ENCODE measurements around the gene DRG2. TPM values are rescaled to one million over a fixed set of nuclear protein-coding genes. Genes with fewer than 3 reads are reported as not detected.

DRG2 gene
- total RNA-seq, 1 donor from 2014 or later: 24.6 TPM

- H3K4me3 Mint-ChIP-seq (ENCODE audit: unreplicated experiment): no peak overlapping the region
- DNase-seq (ENCODE audit: low spot score): no peak
- H3K36me3 Mint-ChIP-seq (ENCODE audit: low read depth): no peaks in the 10 kb centered on the region
- no peak for TF ChIP-seq CTCF (IDR thresholded peaks at IDR 0.05)
- no peaks in the 10 kb centered on the region for H3K9me3 Mint-ChIP-seq (ENCODE audit: low read depth)
- no peaks in the 10 kb centered on the region for H3K4me1 Mint-ChIP-seq (ENCODE audit: low read depth)
- no peak overlapping the region for H3K27ac Mint-ChIP-seq (ENCODE audit: unreplicated experiment)
- no peaks in the 10 kb centered on the region for H3K27me3 Mint-ChIP-seq (ENCODE audit: low read depth)
Measured at GRCh38 chr17:18146980-18147379, 59.2 kb downstream of the DRG2 start.

DNA sequence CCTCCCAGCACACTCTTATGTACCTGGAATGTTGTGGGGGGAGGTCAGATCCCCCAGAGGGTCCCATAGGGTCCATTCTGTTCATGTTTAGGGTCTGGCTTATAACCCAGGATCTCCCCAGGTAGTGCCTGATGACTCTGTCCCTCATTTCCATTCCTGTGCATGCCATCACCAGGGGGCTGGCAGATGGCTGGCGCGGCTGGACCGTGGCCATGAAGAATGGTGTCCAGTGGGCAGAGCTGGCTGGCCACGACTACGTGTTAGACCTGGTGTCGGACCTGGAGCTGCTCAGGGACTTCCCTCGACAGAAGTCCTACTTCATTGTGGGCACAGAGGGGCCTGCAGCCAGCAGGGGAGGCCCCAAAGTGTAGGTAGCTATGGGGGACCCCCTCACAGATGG, 60.8 kb downstream of the DRG2 start:
- Mint-ChIP-seq H3K4me3 (ENCODE audit: unreplicated experiment) (no peak overlapping the region), H3K9me3 (ENCODE audit: low read depth) (no peaks in the 10 kb centered on the region), H3K27ac (ENCODE audit: unreplicated experiment) (no peak overlapping the region), H3K4me1 (ENCODE audit: low read depth) (peaks cover under 1% of the 10 kb centered on the region), H3K27me3 (ENCODE audit: low read depth) (no peaks in the 10 kb centered on the region), H3K36me3 (ENCODE audit: low read depth) (no peaks in the 10 kb centered on the region)
- no peak for DNase-seq (ENCODE audit: low spot score)
- TF ChIP-seq CTCF (IDR thresholded peaks at IDR 0.05): no peak

GRCh38 chr17:18151290-18151689, 63.5 kb downstream of the DRG2 start:
- no peaks in the 10 kb centered on the region for H3K27me3 Mint-ChIP-seq (ENCODE audit: low read depth)
- no peak overlapping the region for H3K4me3 Mint-ChIP-seq (ENCODE audit: unreplicated experiment)
- H3K36me3 Mint-ChIP-seq (ENCODE audit: low read depth): no peaks in the 10 kb centered on the region
- no peaks in the 10 kb centered on the region for H3K9me3 Mint-ChIP-seq (ENCODE audit: low read depth)
- TF ChIP-seq CTCF (IDR thresholded peaks at IDR 0.05): no peak
- no peak overlapping the region for H3K27ac Mint-ChIP-seq (ENCODE audit: unreplicated experiment)
- peaks cover 3% of the 10 kb centered on the region for H3K4me1 Mint-ChIP-seq (ENCODE audit: low read depth)
- no peak for DNase-seq (ENCODE audit: low spot score)

- Mint-ChIP-seq H3K4me1 (ENCODE audit: low read depth) (peaks cover 3% of the 10 kb centered on the region), H3K27ac (ENCODE audit: unreplicated experiment) (no peak overlapping the region), H3K36me3 (ENCODE audit: low read depth) (no peaks in the 10 kb centered on the region), H3K9me3 (ENCODE audit: low read depth) (no peaks in the 10 kb centered on the region), H3K4me3 (ENCODE audit: unreplicated experiment) (no peak overlapping the region), H3K27me3 (ENCODE audit: low read depth) (peaks cover 2% of the 10 kb centered on the region)
- DNase-seq (ENCODE audit: low spot score): no peak
- TF ChIP-seq CTCF (IDR thresholded peaks at IDR 0.05): no peak
Measured at GRCh38 chr17:18155179-18155578, 67.4 kb downstream of the DRG2 start.

DNA sequence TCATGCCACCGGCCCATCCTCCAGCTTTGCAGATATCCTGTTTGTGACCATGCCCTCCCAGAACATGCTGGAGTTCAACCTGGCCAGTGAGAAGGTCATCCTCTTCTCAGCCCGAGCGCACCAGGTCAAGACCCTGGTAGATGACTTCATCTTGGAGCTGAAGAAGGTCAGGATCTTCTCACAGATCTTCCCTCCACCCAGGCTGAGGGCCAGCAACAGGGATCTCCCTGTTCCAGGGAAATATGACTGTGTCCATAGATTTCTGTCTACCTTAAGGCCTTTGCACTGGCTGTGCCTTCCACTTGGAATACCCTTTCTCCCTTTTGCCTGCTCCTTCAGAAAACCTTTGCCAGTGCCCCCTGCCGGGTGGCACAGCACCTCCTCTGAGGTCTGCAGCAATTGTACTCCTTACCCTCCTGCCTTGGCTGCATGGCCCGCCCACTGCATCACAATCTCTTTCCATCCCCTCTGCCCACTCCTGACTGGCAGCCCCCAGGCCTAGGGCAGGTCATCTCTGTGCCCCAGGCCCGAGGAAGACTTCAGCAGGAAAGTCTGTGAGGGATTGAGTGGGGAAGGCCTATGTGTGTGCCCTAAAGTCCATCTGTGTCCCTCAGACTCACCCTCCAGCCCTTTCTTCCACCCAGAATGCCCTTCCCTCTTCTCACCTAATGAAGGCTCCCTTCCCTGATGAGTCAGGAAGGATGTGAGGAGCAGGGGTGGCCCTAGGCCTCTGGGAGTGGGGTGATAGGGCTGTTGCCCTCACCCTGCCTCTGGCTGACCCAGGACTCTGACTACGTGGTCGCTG, 68.6 kb downstream of the DRG2 start:
- H3K27ac Mint-ChIP-seq (ENCODE audit: unreplicated experiment): no peak overlapping the region
- H3K27me3 Mint-ChIP-seq (ENCODE audit: low read depth): peaks cover 2% of the 10 kb centered on the region
- DNase-seq (ENCODE audit: low spot score): no peak
- H3K9me3 Mint-ChIP-seq (ENCODE audit: low read depth): no peaks in the 10 kb centered on the region
- no peak overlapping the region for H3K4me3 Mint-ChIP-seq (ENCODE audit: unreplicated experiment)
- TF ChIP-seq CTCF (IDR thresholded peaks at IDR 0.05): no peak
- H3K4me1 Mint-ChIP-seq (ENCODE audit: low read depth): peaks cover 3% of the 10 kb centered on the region
- H3K36me3 Mint-ChIP-seq (ENCODE audit: low read depth): no peaks in the 10 kb centered on the region
